ENCODE data around the gene GALNT9. TPM values are rescaled to one million over a fixed set of nuclear protein-coding genes. Genes with fewer than 3 reads are reported as not detected.
"Not testable (repeated sequence)": the region's sequence is repeated elsewhere in the genome, so short reads cannot be mapped to it uniquely, and the experiment has no call there.

Gene GALNT9
- polyA plus RNA-seq, 4 donors = 6.2 to 10.4 (median 8.2) TPM

- no peak for DNase-seq (ENCODE audit: low read depth in 4 of 4, low spot score in 3 of 4)
Observed at GRCh38 chr12:132253698-132254480, 75.5 kb downstream of the GALNT9 start.

GRCh38 chr12:132252981-132253380 lies 76.4 kb downstream of the GALNT9 start:
- not testable (repeated sequence) for DNase-seq (ENCODE audit: low read depth in 4 of 4, low spot score in 3 of 4)

- DNase-seq (ENCODE audit: low read depth in 4 of 4, low spot score in 3 of 4) = no peak
Observed at GRCh38 chr12:132251741-132252490, 77.5 kb downstream of the GALNT9 start.

GRCh38 chr12:132251310-132251709 lies 78.1 kb downstream of the GALNT9 start:
- DNase-seq (ENCODE audit: low read depth in 4 of 4, low spot score in 3 of 4) = no peak

- no peak for DNase-seq (ENCODE audit: low read depth in 4 of 4, low spot score in 3 of 4)
Observed at GRCh38 chr12:132250707-132251106, 78.7 kb downstream of the GALNT9 start.

GRCh38 chr12:132249689-132250478 lies 79.5 kb downstream of the GALNT9 start:
- DNase-seq (ENCODE audit: low read depth in 4 of 4, low spot score in 3 of 4) = no peak

GRCh38 chr12:132248453-132249167 lies 80.8 kb downstream of the GALNT9 start:
- DNase-seq (ENCODE audit: low read depth in 4 of 4, low spot score in 3 of 4) = no peak

GRCh38 chr12:132247718-132248452 lies 81.5 kb downstream of the GALNT9 start:
- no peak for DNase-seq (ENCODE audit: low read depth in 4 of 4, low spot score in 3 of 4)

GRCh38 chr12:132246997-132247717 lies 82.2 kb downstream of the GALNT9 start:
- DNase-seq (ENCODE audit: low read depth in 4 of 4, low spot score in 3 of 4) = no peak

GRCh38 chr12:132245521-132246101 lies 83.8 kb downstream of the GALNT9 start:
- no peak for DNase-seq (ENCODE audit: low read depth in 4 of 4, low spot score in 3 of 4)

GRCh38 chr12:132244724-132245295 lies 84.6 kb downstream of the GALNT9 start:
- no peak for DNase-seq (ENCODE audit: low read depth in 4 of 4, low spot score in 3 of 4)

- no peak for DNase-seq (ENCODE audit: low read depth in 4 of 4, low spot score in 3 of 4)
Observed at GRCh38 chr12:132243596-132244310, 85.6 kb downstream of the GALNT9 start.

- not testable (repeated sequence) for DNase-seq (ENCODE audit: low read depth in 4 of 4, low spot score in 3 of 4)
Observed at GRCh38 chr12:132243171-132243570, 86.2 kb downstream of the GALNT9 start.

- not testable (repeated sequence) for DNase-seq (ENCODE audit: low read depth in 4 of 4, low spot score in 3 of 4)
Observed at GRCh38 chr12:132240669-132241007, 88.8 kb downstream of the GALNT9 start.

- no peak for DNase-seq (ENCODE audit: low read depth in 4 of 4, low spot score in 3 of 4)
Observed at GRCh38 chr12:132239796-132240668, 89.4 kb downstream of the GALNT9 start.

- no peak for DNase-seq (ENCODE audit: low read depth in 4 of 4, low spot score in 3 of 4)
Observed at GRCh38 chr12:132239392-132239791, 90.0 kb downstream of the GALNT9 start.

- DNase-seq (ENCODE audit: low read depth in 4 of 4, low spot score in 3 of 4) = no peak
Observed at GRCh38 chr12:132238884-132239283, 90.5 kb downstream of the GALNT9 start.

Data from left renal pelvis (tissue), 4 donors.